ENCODE data around the gene DCDC1. TPM values are rescaled to one million over a fixed set of nuclear protein-coding genes. Genes with fewer than 3 reads are reported as not detected.

DCDC1 gene
- total RNA-seq, 1 experiment from 2014 or later, result 1.5 TPM

DNA sequence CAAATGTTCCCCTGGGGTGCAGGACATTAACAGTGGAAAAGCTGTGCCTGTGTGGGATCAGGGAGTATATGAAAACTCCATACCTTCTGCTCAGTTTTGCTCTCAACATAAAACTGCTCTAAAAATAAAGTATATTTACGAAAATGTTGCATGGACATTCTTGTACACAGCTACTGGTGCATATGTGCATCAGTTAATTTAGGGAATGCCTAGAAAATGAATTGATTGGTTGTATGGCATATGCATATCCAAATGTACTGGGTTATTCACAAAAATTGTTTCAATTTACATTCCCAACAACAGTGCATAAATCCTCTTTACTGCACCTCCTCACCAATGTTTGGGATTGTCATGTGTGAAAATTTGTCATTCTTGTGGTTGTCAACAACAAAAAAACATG is 532.3 kb downstream of the DCDC1 start:
- Histone ChIP-seq H3K27ac (ENCODE audit: low read depth, low read length) (no peak overlapping the region), H3K36me3 (ENCODE audit: control insufficient read depth in 1 of 2, insufficient read depth in 2 of 2, low read length in 2 of 2) (no peaks in the 10 kb centered on the region), H3K9me3 (ENCODE audit: control insufficient read depth in 1 of 2, insufficient read depth in 1 of 2, low read depth in 1 of 2, low read length in 2 of 2) (no peaks in the 10 kb centered on the region), H3K4me1 (ENCODE audit: control insufficient read depth in 1 of 2, insufficient read depth in 2 of 2, low read length in 2 of 2) (no peaks in the 10 kb centered on the region), H3K27me3 (ENCODE audit: insufficient read depth, low read length) (no peaks in the 10 kb centered on the region), H3K79me2 (ENCODE audit: insufficient read depth, low read length) (no peaks in the 10 kb centered on the region), H3K9ac (ENCODE audit: low read length) (no peak overlapping the region), H3K4me3 (replicated peaks in 1 of 2; ENCODE audit: low read depth in 1 of 2, low read length in 2 of 2) (no peak overlapping the region), H4K20me1 (ENCODE audit: insufficient read depth) (no peaks in the 10 kb centered on the region), H2AFZ (ENCODE audit: low read depth, low read length, poor library complexity, severe bottlenecking) (no peak overlapping the region), H3K9me2 (ENCODE audit: insufficient read depth) (no peaks in the 10 kb centered on the region), H3K4me2 (ENCODE audit: low read length) (no peak overlapping the region)
- ChIA-PET RAD21 (ENCODE audit: low non-redundant PET in 1 of 2, low total read pairs in 2 of 2, uncharacterized antibody in 2 of 2, unreplicated experiment in 2 of 2) (no interaction called here), CTCF (no interaction called here), POLR2A (no interaction called here)
- intact Hi-C loops (cut with micrococcal nuclease), result no loop called here
- BruUV-seq (replicated peaks), result no TSS peak
- ATAC-seq (no peak), DNase-seq (ENCODE audit: low read depth, low spot score) (no peak)
- TF ChIP-seq RAD21 (IDR thresholded peaks at IDR 0.05; ENCODE audit: low read depth) (no peak), ZNF274 (IDR thresholded peaks at IDR 0.05; ENCODE audit: low read depth, low read length) (no peak), JUND (IDR thresholded peaks at IDR 0.05) (no peak), SRF (IDR thresholded peaks at IDR 0.05; ENCODE audit: low read depth) (no peak), EZH2 (IDR thresholded peaks at IDR 0.05) (no peak), EZH2phosphoT487 (IDR thresholded peaks at IDR 0.05; ENCODE audit: borderline replicate concordance) (no peak), CBX3 (IDR thresholded peaks at IDR 0.05; ENCODE audit: low read depth) (no peak), YY1 (IDR thresholded peaks at IDR 0.05; ENCODE audit: extremely low read depth, insufficient replicate concordance, low read depth, low read length) (no peak), ZFX (IDR thresholded peaks at IDR 0.05) (no peak)
- TF ChIP-seq, protein P1, sequence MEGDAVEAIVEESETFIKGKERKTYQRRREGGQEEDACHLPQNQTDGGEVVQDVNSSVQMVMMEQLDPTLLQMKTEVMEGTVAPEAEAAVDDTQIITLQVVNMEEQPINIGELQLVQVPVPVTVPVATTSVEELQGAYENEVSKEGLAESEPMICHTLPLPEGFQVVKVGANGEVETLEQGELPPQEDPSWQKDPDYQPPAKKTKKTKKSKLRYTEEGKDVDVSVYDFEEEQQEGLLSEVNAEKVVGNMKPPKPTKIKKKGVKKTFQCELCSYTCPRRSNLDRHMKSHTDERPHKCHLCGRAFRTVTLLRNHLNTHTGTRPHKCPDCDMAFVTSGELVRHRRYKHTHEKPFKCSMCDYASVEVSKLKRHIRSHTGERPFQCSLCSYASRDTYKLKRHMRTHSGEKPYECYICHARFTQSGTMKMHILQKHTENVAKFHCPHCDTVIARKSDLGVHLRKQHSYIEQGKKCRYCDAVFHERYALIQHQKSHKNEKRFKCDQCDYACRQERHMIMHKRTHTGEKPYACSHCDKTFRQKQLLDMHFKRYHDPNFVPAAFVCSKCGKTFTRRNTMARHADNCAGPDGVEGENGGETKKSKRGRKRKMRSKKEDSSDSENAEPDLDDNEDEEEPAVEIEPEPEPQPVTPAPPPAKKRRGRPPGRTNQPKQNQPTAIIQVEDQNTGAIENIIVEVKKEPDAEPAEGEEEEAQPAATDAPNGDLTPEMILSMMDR (IDR thresholded peaks at IDR 0.05 in 2 of 3, conservative IDR thresholded peaks at IDR 0.05 in 1 of 3; ENCODE audit: borderline replicate concordance in 1 of 3, insufficient read depth in 1 of 3, low read depth in 2 of 3, low read length in 2 of 3), result no peak
- TF ChIP-seq, protein P2, sequence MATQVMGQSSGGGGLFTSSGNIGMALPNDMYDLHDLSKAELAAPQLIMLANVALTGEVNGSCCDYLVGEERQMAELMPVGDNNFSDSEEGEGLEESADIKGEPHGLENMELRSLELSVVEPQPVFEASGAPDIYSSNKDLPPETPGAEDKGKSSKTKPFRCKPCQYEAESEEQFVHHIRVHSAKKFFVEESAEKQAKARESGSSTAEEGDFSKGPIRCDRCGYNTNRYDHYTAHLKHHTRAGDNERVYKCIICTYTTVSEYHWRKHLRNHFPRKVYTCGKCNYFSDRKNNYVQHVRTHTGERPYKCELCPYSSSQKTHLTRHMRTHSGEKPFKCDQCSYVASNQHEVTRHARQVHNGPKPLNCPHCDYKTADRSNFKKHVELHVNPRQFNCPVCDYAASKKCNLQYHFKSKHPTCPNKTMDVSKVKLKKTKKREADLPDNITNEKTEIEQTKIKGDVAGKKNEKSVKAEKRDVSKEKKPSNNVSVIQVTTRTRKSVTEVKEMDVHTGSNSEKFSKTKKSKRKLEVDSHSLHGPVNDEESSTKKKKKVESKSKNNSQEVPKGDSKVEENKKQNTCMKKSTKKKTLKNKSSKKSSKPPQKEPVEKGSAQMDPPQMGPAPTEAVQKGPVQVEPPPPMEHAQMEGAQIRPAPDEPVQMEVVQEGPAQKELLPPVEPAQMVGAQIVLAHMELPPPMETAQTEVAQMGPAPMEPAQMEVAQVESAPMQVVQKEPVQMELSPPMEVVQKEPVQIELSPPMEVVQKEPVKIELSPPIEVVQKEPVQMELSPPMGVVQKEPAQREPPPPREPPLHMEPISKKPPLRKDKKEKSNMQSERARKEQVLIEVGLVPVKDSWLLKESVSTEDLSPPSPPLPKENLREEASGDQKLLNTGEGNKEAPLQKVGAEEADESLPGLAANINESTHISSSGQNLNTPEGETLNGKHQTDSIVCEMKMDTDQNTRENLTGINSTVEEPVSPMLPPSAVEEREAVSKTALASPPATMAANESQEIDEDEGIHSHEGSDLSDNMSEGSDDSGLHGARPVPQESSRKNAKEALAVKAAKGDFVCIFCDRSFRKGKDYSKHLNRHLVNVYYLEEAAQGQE (IDR thresholded peaks at IDR 0.05; ENCODE audit: low read depth), result no peak

Measured in HCT116 (cell line).